Stimulated activated CD8-positive, alpha-beta memory T cell treated with anti-CD3 and anti-CD28 coated beads, Interleukin-7, amount 100 ng/mL, for 48 hours (primary cell): Measurements from ENCODE around the gene MOGAT1.

Source experiments
- DNase-seq, 2 donors: peaks; one replicate each; pipeline ENCODE4 v3.0.0-alpha.2; 2020; ENCODE audit warnings: low read depth in 1 of 2; ENCODE audit errors: extremely low read depth in 1 of 2

The MOGAT1 gene, protein sequence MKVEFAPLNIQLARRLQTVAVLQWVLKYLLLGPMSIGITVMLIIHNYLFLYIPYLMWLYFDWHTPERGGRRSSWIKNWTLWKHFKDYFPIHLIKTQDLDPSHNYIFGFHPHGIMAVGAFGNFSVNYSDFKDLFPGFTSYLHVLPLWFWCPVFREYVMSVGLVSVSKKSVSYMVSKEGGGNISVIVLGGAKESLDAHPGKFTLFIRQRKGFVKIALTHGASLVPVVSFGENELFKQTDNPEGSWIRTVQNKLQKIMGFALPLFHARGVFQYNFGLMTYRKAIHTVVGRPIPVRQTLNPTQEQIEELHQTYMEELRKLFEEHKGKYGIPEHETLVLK

DNA sequence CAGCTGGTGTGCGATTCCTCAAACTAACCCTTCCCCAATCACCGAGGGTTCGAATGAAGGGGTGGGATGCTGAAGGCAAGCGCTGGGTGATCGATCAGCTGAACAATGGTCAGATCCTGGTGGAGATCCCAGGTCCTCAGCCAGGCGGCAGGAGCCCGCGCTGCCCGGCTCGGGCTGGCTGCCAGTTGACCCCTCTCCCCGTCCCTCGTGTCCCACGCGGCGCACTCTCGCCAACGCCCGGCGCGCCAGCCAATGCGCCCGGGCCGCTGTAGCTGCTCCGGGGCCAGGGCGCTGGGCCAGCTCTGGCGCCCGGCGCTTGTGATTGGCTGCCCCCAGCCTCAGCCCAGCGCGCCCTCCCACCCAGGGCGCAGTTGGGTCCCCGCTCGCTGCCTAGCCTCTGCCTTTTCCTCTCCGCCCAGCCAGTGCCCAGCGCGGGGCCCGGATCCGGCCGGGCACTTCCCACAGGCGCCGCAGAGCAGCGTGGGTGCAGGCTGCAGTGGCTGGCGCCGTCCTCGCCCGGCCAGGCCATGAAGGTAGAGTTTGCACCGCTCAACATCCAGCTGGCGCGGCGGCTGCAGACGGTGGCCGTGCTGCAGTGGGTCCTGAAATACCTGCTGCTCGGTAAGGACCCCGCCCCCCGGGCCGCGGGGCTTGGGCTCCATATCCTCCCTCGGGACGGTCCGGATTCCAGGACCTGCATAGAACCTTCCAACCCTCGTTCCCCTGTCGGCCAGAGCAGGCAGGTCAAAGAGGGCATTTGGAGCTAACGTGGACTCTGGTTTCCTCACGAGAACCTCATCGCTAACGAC is at the start of gene MOGAT1:
Gene MOGAT1 (plus strand): TSS at position 400 of the 809 bp plus-strand sequence. CDS start 128 bp downstream, at position 528.
- DNase-seq = no peak

DNA sequence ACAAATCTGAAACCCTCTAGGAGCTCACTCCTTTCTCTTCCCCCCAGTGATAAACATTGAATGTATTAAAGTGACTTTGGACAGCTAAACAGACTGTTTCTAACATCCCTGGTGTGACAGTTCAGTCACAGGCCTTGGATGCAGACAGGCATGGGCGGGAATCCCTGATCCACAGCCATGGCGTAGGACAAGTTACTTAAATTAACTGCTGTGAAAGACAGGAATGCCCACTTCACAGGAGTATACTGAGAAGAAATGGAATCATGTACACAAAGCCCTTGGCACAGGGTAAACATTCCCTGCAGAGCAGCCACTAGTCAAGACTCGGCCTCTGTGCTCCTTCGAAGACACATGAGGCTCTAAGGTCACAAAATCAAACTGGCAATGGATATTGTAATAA is 49.6 kb upstream of the MOGAT1 start:
- no peak for DNase-seq

DNA sequence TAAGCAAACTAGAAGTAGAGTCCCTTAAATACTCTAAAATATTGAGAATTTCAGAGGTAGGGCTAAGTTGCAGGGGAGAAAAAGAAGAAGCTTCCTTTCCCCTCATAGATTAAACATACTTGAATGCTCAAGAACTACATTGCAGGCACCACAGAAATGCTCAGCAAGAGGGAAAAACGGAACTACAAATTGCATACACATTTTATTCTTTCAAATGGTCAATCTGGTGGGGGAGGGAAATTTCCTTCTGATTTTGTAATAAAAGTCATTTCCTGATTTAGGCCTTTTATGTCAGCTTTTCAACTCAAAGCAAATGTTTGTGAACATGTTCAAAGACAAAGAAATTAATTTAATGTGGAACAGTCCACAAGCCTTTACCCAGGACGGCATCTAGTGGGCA is 48.5 kb upstream of the MOGAT1 start:
- no peak for DNase-seq

DNA sequence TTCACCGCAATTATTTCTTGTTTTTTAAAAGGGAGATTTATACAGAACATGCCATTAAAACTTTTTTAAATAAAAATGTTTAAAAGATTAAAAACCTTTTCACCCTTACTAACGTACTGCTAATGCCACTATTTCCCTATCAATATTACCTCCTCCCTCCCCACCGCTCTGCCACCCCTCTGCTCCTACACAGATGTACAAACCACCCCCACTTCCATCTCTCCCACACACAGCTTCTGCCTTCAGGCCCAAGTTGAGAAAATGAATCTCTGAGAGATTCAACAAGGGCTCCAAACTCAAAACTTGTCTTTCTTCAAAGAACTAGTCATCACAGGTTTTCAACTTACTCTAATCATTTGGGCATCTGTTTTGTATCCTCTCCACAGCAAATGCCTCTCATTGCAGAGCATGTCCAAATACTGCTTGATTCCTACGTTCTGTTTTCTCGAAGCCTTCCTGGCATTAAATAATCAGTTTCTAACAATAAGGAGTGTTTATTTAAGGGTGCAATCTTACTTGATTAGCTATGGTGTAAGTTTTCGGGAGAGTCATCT is 47.6 kb upstream of the MOGAT1 start:
- no peak for DNase-seq

DNA sequence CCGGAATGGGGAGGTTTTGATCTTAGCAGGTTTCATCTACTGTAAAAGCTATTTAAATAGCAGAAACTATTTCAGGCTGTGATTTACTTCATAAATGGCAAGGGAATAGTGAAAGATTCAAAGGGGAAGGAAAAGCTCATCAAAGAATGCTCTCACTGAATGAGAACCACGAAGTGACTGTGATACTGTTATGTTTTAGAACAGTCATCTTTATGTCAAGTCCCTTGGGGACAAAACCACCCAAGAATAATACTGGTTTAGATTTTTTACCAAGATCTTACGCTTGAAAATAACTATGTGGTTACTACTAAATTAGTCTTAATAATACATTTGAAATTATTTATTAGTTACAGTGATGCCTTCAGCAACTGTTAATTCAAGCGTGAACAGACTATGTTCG is 43.7 kb upstream of the MOGAT1 start:
- no peak for DNase-seq

DNA sequence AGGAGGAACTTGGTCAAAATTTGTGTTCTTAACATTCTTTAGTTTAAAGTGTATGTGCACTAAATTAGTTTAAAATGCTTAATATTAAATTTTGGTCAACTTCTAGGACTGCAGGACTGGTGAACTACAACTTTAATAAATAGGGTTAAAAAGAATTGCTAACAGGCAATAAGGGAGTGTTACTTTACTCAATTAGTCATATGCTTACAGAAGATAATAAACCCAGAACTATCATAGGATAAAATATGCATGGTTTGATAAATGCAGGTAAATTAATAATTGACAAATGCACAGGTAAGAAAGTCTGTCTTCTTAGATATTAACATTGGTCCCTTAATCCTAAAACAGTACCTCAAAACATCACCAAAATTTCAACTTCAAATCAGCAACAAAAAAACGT is 36.2 kb upstream of the MOGAT1 start:
- no peak for DNase-seq

DNA sequence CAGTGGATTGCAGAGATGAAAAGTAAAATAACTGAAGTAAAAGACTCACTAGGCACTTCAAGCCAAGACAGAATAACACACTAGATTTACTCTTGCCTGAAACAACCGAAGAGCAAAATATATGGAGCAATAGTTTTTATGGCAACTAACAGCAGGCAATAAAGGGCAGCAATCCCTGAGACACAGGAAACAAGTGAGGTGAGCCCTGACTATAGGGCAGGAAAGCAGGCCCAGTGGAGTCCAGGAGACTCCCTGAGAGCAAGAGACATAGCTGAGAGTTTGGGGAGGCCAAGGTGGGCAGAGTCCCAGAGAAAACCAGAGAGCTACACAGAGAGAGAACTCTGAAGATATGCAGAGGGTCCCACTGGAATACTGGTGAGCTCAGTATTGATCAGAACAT is 34.4 kb upstream of the MOGAT1 start:
- no peak for DNase-seq

DNA sequence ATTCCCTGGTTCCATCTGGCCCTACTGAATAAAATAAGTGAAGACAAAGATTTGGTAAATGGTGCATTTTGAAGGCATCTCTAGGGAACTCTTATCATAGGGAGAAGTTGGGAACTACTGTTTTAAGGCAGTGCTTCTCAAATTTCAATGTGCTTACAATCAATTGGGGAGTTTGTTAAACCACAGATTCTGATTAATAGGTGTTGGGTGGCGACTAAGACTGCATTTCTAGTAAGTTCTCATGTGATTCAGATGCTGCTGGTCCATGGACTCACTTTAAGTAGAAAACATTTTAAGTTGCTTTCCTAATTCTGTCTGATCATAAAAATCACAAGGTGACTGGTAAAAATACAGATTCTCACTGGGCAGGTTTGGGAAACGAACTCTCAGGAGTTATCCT is 30.1 kb upstream of the MOGAT1 start:
- DNase-seq = no peak

DNA sequence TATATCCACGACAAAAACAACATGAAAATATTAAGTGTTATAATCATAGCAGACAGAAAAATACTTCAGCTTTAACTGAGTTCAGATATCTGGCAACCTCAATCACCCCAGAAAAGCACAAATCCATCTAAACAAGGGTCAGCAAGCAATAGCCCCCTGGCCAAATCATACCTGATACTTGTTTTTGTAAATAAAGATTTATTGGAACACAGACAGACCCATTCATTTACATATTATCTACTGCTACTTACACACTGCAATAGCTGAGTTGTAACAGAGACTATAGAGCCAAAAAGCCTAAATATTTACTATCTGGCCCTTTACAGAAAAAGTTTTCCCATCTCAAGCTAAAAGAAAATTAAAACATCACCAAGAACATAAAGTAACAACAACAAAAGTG is 28.3 kb upstream of the MOGAT1 start:
- DNase-seq = no peak

DNA sequence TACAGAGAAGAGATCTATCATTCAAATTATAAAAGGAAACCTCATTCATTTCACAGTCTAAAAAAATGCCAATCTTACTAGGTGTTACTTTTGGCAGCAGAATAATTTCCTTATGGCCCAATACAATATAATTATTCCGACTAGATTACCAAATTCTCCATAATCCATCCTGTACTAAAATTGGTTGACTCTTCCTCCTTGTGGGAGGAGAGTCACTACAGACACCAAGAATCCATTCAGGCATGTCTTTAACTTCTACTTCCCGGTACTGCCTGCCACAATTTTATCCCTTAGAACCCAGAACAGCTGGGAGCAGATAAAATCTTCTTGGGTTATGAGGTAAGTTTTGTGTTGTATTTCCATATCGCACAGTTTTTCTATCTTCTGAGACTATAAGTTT is 25.4 kb upstream of the MOGAT1 start:
- no peak for DNase-seq

DNA sequence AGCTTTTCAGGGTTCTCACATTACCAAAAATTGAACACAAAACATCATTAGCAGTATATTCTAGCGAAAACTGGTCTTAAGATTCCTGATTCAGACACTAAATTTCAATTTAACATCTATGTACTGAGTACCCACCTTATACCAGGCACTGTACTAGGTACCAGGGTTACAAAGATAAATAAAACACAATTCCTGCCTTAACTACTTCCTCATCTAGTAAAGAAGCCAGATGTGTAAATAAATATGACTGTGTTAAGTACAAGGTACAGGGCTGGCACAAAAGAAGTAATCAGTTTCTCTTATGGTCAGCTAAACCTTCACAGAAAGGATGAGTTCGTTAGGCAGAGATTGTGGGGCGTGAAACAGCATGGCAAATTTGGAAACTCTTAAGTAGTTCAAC is 21.7 kb upstream of the MOGAT1 start:
- no peak for DNase-seq

DNA sequence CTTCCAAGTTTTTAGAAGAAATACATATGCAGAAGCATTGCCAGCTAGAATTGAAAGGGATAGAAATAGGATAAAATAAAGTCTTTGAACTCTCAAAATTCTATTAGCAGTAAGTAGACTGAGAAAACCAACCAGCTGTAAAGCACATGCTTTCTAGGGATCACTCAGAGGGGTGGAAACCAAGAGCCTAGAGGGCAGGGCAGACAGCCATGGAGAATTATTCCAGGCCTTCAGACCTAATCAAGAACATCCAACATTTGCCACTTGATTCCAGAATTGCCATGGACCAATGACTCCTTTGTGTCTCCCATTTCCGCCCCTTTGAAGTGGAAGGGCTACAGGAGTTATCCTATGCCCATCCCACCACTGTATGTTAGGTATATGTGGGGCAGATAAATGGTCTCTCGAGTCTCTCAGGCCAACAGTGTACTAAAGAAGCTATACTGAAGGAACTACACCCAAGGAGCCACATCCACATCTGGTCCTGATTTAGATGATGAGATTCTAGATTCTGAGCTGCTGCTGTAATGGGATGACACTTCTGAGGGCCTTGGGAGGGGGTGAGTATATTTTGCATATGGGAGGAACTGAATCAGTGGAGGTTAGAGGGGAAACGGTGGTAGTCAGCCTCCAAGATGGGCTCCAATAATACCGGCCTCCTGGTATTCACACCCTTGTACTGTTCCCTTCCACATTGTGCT is 19.6 kb upstream of the MOGAT1 start:
- DNase-seq = no peak

DNA sequence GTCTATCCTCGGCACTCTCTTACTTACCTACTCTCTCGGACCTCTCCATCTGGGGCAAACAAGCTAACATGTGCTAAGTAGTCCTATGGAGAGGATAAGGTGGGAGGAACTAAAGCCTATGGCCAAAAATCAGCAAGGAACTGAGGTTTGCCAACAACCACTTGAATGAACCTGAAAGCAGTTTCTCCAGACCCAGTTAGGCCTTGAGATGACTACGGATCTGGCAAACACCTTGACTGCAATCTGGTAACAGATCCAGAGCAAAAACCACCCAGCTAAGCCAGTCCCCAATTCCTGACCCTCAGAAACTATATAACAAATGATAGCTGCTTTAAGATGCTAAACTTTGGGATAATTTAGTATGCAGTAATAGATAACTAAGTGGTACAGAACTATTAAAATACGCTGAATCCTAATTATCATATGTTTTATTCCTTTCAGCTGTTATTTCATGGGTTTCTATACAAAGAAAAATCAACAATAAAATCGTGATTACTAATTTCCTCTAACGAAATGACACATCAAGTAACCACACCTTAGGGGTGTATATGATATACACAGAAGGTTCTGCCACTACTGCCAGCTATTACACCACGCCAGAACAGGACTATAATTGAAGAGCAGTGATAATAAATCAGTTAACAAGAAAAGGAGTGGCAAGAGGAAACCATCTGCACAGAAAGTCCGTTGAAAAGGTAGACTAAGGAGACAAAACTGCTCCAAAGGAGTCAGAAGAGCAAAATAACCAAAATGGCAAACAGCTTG is 18.8 kb upstream of the MOGAT1 start:
- no peak for DNase-seq

DNA sequence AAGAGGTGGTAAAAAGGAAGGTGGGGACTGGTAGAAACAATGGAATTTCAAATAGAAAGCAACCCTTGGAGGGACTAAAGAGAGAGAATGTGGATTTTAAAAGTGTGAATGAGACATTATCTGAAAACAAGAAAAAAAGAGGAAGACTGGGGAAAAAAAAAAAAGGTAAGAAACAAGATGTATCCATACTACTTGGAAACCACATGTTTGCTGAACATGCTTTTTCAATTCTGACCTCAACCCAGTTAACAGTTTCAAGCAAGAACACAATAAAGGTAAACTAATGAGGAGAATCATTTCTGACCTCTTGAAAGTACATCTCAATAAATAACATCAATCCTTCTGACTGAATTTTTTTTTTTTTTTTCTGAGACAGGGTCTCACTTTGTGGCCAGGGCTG is 18.2 kb upstream of the MOGAT1 start:
- no peak for DNase-seq

DNA sequence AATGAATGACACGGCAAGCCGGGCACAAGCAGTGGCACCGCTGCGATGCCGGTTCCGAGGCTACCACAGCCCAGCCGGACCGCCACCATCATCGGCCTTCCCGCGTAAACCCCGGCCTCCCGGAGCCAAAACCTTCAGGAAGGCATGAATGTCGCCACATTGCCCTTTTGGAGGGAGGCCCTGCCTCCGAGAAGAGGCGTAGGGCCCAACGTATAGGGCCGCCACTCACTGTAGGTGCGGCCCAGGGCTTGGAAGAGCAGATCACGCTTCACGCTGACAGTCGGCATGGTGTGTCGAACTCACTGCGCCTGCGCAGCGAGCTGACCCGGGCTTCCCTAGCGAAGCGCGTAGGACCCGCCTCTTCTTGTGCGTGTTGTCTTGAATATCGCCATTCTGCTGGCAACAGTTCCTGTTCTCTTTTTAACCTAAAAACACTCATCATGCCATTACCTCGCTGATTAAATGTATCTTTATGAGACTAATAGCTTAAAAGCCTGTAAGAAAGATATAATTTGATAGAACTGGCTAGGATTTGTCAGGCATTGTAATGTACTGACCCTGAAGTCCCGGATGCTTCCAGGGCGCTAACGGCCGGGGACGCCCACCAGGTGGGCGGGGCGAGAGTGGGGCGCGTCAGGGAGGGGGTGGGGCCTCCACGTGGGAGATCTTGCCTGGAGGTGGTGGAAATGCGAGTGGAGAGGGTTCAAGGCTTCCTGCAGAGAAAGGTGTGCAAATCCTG is 15.5 kb upstream of the MOGAT1 start, which contains the start of gene FARSB:
Gene FARSB (minus strand): TSS at position 306 of the 739 bp plus-strand sequence. CDS start 19 bp downstream, at position 287.
- DNase-seq = peak; percentile 78 to 85

DNA sequence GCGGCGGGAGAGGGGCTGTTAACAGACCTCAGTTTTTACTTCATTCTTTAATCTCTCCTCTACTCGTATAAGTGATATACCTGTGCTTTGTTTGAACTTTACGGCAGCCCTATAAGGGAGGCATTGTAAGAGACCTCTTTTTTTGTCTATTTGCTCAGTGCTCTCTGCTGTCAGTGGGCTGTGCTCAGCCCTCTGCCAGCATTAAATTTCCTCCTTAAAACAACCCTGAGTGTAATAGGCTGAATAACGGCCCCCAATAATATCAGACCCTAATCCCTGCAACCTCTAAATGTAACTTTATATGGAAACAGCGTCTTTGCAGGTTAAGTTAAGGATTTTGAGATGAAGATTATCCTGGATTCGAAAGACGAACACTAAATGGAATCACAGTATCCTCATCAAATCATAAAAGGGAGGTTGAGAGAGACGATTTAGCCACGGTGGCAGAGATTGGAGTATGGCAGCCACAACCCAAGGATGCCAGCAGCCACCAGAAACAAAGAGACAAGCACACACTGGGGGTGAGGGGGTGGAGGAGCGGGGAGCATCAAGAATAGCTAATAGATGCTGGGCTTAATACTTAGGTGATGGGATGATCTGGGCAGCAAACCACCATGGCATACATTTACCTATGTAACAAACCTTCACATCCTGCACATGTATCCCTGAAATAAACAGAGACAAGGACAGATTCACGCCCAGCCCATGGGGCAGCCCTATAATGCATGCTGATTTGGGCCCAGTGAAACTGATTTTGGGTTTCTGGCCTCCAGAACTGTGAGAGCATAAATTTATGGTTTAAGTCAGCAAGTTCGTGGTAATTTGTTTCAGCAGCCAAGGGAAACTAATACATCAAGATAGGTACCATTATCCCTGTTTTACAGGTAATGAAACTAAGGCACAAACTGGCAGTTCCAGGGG is 14.7 kb upstream of the MOGAT1 start:
- no peak for DNase-seq

DNA sequence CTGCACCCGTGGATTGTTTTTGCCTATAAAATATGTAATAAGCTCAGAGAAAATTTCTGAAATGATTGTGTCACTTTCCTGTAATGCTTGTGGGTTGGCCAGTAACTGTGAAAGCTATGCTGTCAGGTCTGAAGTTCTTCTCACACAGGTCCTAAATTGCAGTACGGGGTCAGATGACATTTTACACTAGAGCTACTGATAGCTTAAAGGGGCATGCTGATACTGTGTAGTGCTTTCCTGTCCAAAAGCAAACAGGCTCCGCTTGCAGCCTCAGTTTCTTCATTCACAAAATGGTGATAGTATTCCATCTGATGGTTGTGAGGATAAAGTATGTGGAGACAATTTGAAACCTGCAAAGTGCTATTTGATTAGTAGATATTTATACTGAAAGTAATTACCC is 8.0 kb upstream of the MOGAT1 start:
- no peak for DNase-seq

DNA sequence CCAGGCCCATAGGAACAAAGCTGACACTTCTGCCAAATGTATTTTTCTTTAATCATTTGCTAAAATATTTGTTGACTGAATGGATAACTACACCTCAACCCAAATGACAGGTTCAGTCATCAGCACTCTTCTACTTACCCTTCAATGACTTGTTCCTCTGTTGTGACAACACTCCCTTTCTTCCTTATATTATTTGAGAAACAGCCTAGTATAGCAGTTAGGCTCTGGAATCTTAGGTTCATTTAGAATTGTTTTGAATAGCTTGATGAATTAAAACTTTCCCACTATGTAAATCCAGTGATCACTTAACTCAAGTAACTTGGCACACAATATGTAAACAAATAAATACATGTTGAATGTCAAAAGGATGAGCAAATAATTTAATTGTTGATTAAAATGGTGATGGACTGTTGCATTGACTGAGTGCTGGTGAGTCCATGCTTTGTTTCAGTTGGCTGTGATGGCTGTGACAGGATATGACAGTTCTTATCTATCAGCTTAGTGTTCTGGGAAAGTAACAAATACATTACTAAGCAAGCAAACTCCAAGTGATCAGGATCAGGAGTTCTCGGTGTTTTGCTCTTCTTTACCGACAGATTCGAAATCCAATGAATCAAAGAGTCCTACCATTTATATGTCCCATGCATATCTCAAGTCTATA is 2.8 kb upstream of the MOGAT1 start:
- no peak for DNase-seq
